ENCODE results near the gene CDH23. TPM values are rescaled to one million over a fixed set of nuclear protein-coding genes. Genes with fewer than 3 reads are reported as not detected.
A peak's percentile ranks its signal among the peaks of the same experiment; 100 is the strongest.

Gene CDH23
- total RNA-seq, 2 experiments from 2014 or later: 4.6 to 5.2 TPM

- Mint-ChIP-seq H3K4me1 (ENCODE audit: low read depth) (no peaks in the 10 kb centered on the region), H3K27ac (no peak overlapping the region)
- CTCF ChIA-PET: no interaction called here
Measured at GRCh38 chr10:71429929-71430328, 33.2 kb downstream of the CDH23 start.

DNA sequence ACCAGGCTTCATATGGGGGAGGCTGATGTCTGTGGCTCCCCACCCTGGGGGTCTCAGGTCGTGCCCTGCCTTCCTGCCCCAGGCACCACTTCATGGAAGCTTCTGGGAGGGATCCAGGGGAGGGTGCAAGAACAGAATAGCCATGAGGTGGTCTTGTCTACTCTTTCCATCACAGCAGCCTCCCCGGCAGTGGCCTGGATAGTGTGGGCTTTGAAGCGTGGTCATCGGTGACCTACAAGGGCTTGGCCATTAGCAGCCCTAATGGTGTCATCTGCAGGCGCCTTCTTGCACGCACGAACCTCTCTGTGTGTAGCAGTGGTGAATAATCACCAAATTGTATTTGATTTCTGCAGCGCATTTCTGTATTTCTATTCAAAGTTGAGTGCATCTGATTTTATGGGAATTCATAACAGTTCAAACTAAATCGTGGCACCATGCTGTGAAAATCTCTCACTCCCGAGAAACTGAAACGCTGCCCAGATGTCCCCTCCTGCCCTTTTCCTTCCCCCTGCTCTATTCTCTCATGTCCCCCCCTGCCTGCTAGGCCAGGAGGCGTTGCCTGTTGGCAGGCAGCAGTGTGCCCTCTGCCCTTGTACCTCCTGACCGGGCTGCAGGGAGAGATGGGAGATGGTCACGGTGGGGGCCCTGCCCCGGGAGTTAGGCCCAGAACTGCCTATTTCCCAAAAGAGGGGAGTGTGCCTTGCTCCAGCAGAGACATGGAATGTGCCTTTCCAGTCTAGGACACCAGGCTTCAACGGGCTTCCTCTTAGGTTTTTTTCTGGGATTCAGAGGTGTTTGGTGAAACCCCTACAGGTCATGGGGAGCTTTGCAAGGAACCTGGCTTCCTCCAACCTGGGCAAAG is 34.8 kb downstream of the CDH23 start:
- no peak for TF ChIP-seq CTCF (IDR thresholded peaks at IDR 0.05)
- intact Hi-C loops (cut with DNase I, micrococcal nuclease): no loop called here
- Mint-ChIP-seq H3K9me3 (no peaks in the 10 kb centered on the region), H3K36me3 (ENCODE audit: low read depth) (no peaks in the 10 kb centered on the region), H3K4me3 (no peak overlapping the region), H3K27me3 (peaks cover 15% of the 10 kb centered on the region), H3K27ac (no peak overlapping the region), H3K4me1 (ENCODE audit: low read depth) (no peaks in the 10 kb centered on the region)
- peak in 1 of 14 experiments; percentile 6 for DNase-seq
- no peaks in the 10 kb centered on the region for H3K27me3 ChIP-seq (ENCODE audit: control insufficient read depth in 1 of 2, insufficient read depth in 2 of 2, low read length in 2 of 2)
- H3K9me3 ChIP-seq (ENCODE audit: control insufficient read depth in 1 of 2, insufficient read depth in 1 of 2, low read length in 2 of 2): no peaks in the 10 kb centered on the region
- H3K4me1 ChIP-seq (ENCODE audit: insufficient read depth, low read length): no peaks in the 10 kb centered on the region
- no peak for ATAC-seq (ENCODE audit: poor library complexity)
- H3K27ac ChIP-seq (ENCODE audit: low read depth in 1 of 2, low read length in 2 of 2): no peak overlapping the region
- no peak overlapping the region for H3K4me3 ChIP-seq (ENCODE audit: low read length)
- CTCF ChIA-PET: no interaction called here
- POLR2A ChIA-PET: no interaction called here
- H3K36me3 ChIP-seq (ENCODE audit: insufficient read depth, low read length): no peaks in the 10 kb centered on the region

More at GRCh38 chr10:71429929-71430328, 33.2 kb downstream of the CDH23 start:
- Mint-ChIP-seq H3K4me3 (no peak overlapping the region), H3K27me3 (peaks cover 16% of the 10 kb centered on the region), H3K36me3 (ENCODE audit: low read depth) (no peaks in the 10 kb centered on the region), H3K9me3 (no peaks in the 10 kb centered on the region)
- intact Hi-C loops (cut with DNase I, micrococcal nuclease): no loop called here
- DNase-seq (peak in 1 of 14 experiments; percentile 17), ATAC-seq (ENCODE audit: poor library complexity) (no peak)
- no peak for TF ChIP-seq CTCF (IDR thresholded peaks at IDR 0.05)
- Histone ChIP-seq H3K4me3 (ENCODE audit: low read length) (no peak overlapping the region), H3K36me3 (ENCODE audit: insufficient read depth, low read length) (no peaks in the 10 kb centered on the region), H3K9me3 (ENCODE audit: control insufficient read depth in 1 of 2, insufficient read depth in 1 of 2, low read length in 2 of 2) (no peaks in the 10 kb centered on the region), H3K4me1 (ENCODE audit: insufficient read depth, low read length) (no peaks in the 10 kb centered on the region), H3K27me3 (ENCODE audit: control insufficient read depth in 1 of 2, insufficient read depth in 2 of 2, low read length in 2 of 2) (no peaks in the 10 kb centered on the region), H3K27ac (ENCODE audit: low read depth in 1 of 2, low read length in 2 of 2) (no peak overlapping the region)
- POLR2A ChIA-PET: no interaction called here

GRCh38 chr10:71432101-71432905 is 35.6 kb downstream of the CDH23 start:
- H3K27me3 ChIP-seq (ENCODE audit: control insufficient read depth in 1 of 2, insufficient read depth in 2 of 2, low read length in 2 of 2): no peaks in the 10 kb centered on the region
- POLR2A ChIA-PET: no interaction called here
- no peak for TF ChIP-seq CTCF (IDR thresholded peaks at IDR 0.05)
- H3K4me3 ChIP-seq (ENCODE audit: low read length): no peak overlapping the region
- peak in 1 of 14 experiments; percentile 2 for DNase-seq
- H3K4me1 ChIP-seq (ENCODE audit: insufficient read depth, low read length): no peaks in the 10 kb centered on the region
- H3K27ac Mint-ChIP-seq: no peak overlapping the region
- no peaks in the 10 kb centered on the region for H3K9me3 Mint-ChIP-seq
- CTCF ChIA-PET: no interaction called here
- no peaks in the 10 kb centered on the region for H3K4me1 Mint-ChIP-seq (ENCODE audit: low read depth)
- H3K36me3 ChIP-seq (ENCODE audit: insufficient read depth, low read length): no peaks in the 10 kb centered on the region
- H3K9me3 ChIP-seq (ENCODE audit: control insufficient read depth in 1 of 2, insufficient read depth in 1 of 2, low read length in 2 of 2): no peaks in the 10 kb centered on the region
- peaks cover 15% of the 10 kb centered on the region for H3K27me3 Mint-ChIP-seq
- no peaks in the 10 kb centered on the region for H3K36me3 Mint-ChIP-seq (ENCODE audit: low read depth)
- no peak overlapping the region for H3K4me3 Mint-ChIP-seq
- no peak overlapping the region for H3K27ac ChIP-seq (ENCODE audit: low read depth in 1 of 2, low read length in 2 of 2)
- no peak for ATAC-seq (ENCODE audit: poor library complexity)
- intact Hi-C loops (cut with DNase I, micrococcal nuclease): no loop called here
